Endodermal cell (in vitro differentiated cells): ENCODE measurements around the gene UBXN10. TPM values are rescaled to one million over a fixed set of nuclear protein-coding genes. Genes with fewer than 3 reads are reported as not detected.

Experiments
- DNase-seq: peaks from one replicate; pipeline ENCODE4 v3.0.0-alpha.2; 2017
- H3K27ac ChIP-seq: 2 replicates; pipeline ENCODE4 v1.5.1; 2013; ENCODE audit warnings: mild to moderate bottlenecking, low read depth, low read length, moderate library complexity
- H3K27me3 ChIP-seq: 2 replicates; pipeline ENCODE4 v1.6.1; 2013; ENCODE audit warnings: mild to moderate bottlenecking, low read length, moderate library complexity; ENCODE audit not compliant: insufficient read depth, control insufficient read depth, poor library complexity, severe bottlenecking
- H3K36me3 ChIP-seq: 2 replicates; pipeline ENCODE4 v1.7.0; 2013; ENCODE audit warnings: mild to moderate bottlenecking, low read length, moderate library complexity; ENCODE audit not compliant: control insufficient read depth, insufficient read depth
- H3K4me1 ChIP-seq: one replicate; pipeline ENCODE4 v1.7.0; 2013; ENCODE audit warnings: low read length; ENCODE audit not compliant: control insufficient read depth, insufficient read depth
- H3K4me3 ChIP-seq: 2 replicates; pipeline ENCODE4 v1.5.1; 2013; ENCODE audit warnings: mild to moderate bottlenecking, low read length, moderate library complexity
- H3K9ac ChIP-seq: 2 replicates; pipeline ENCODE4 v1.6.1; 2013; ENCODE audit warnings: mild to moderate bottlenecking, low read length, moderate library complexity; ENCODE audit not compliant: poor library complexity, severe bottlenecking; ENCODE audit errors: extremely low read depth
- H3K9me3 ChIP-seq: 2 replicates; pipeline ENCODE4 v1.6.1; 2013; ENCODE audit warnings: mild to moderate bottlenecking, low read length, moderate library complexity; ENCODE audit not compliant: control insufficient read depth
- H3K27ac Mint-ChIP-seq: 2 replicates; pipeline ENCODE4 v1.8.0; 2020; ENCODE audit warnings: mixed read lengths
- H3K27me3 Mint-ChIP-seq: 2 replicates; pipeline ENCODE4 v1.8.0; 2021; ENCODE audit warnings: mild to moderate bottlenecking, mixed read lengths; ENCODE audit not compliant: insufficient read depth
- H3K36me3 Mint-ChIP-seq: 2 replicates; pipeline ENCODE4 v1.8.0; 2020; ENCODE audit warnings: low read depth, mixed read lengths
- H3K4me1 Mint-ChIP-seq: 2 replicates; pipeline ENCODE4 v1.8.0; 2020; ENCODE audit warnings: mixed read lengths
- H3K4me3 Mint-ChIP-seq: 2 replicates; pipeline ENCODE4 v1.8.0; 2020; ENCODE audit warnings: mild to moderate bottlenecking, moderate library complexity, mixed read lengths
- H3K9me3 Mint-ChIP-seq: 2 replicates; pipeline ENCODE4 v1.8.0; 2020; ENCODE audit warnings: mild to moderate bottlenecking, mixed read lengths
- WGBS, 2 experiments: methylation state at CpG; one replicate each; pipeline versions ENCODE4 v1.1.5 to v1.1.7; 2013; ENCODE audit warnings: missing lambda C conversion rate in 2 of 2, mixed read lengths in 1 of 2; ENCODE audit not compliant: insufficient coverage in 1 of 2, insufficient read length in 1 of 2; 5-methylcytosine and 5-hydroxymethylcytosine counted together
- total RNA-seq, 2 donors: library from RNA; stranded (reverse); fragmentation: NEBNext Ultra II Directional in 1 of 2; extraction: Animal tissue kit (Norgen Biotek cat#: 25700) in 1 of 2; gene quantifications; 2 replicates in 1 of 2; 3 replicates in 1 of 2; pipeline ENCODE4 v1.2.1, GENCODE V29; 2021
- TF ChIP-seq, protein P1 (sequence below): fragments of 200-600 bp; sonication (generic); conservative IDR thresholded peaks from 2 replicates; pipeline ENCODE4 v1.5.0; 2021; ENCODE audit warnings: antibody characterized with exemption, mild to moderate bottlenecking

UBXN10 gene
- total RNA-seq, 2 donors from 2014 or later = 1.7 to 2.6 TPM

DNA sequence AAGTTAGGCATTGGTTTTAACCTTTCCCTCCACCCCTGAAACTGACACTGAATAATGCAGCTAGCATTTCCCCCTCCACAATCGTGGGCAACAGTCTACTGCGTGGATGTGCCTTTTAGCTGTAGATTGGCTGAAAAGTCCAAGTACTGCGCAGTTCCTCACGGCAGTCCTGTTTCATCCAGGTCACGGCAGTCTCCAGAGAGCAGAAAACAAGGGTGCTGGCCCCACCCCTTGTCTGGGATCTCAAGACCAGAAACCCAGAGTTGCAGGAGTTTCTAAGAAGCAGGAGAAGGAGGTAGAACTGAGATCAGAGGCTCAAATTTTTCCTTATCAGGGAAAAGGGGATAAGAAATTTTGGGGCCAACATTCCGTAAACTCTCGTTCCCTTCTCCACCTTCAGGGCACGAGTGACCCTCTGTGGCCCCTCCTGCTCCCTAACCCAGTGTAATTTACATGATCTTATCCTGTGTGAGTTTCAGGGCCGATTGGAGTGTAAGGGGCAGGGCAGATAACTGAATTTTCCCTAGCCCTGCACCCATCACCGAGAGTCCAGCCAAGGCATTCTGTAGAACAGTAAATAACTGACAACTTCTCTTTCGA, 26.3 kb downstream of the UBXN10 start:
- WGBS, 2 experiments = 74 to 79% methylated on average over 8 to 11 of the region's 11 CpGs
- Histone ChIP-seq H3K27me3 (peaks cover 30% of the 10 kb centered on the region), H3K9ac (no peak overlapping the region), H3K27ac (no peak overlapping the region), H3K4me1 (no peaks in the 10 kb centered on the region), H3K4me3 (no peak overlapping the region), H3K9me3 (no peaks in the 10 kb centered on the region), H3K36me3 (no peaks in the 10 kb centered on the region)
- Mint-ChIP-seq H3K4me1 (peaks cover 5% of the 10 kb centered on the region), H3K4me3 (no peak overlapping the region), H3K27me3 (peaks cover 24% of the 10 kb centered on the region), H3K9me3 (peaks cover 7% of the 10 kb centered on the region), H3K27ac (no peak overlapping the region), H3K36me3 (no peaks in the 10 kb centered on the region)
- TF ChIP-seq, protein P1, sequence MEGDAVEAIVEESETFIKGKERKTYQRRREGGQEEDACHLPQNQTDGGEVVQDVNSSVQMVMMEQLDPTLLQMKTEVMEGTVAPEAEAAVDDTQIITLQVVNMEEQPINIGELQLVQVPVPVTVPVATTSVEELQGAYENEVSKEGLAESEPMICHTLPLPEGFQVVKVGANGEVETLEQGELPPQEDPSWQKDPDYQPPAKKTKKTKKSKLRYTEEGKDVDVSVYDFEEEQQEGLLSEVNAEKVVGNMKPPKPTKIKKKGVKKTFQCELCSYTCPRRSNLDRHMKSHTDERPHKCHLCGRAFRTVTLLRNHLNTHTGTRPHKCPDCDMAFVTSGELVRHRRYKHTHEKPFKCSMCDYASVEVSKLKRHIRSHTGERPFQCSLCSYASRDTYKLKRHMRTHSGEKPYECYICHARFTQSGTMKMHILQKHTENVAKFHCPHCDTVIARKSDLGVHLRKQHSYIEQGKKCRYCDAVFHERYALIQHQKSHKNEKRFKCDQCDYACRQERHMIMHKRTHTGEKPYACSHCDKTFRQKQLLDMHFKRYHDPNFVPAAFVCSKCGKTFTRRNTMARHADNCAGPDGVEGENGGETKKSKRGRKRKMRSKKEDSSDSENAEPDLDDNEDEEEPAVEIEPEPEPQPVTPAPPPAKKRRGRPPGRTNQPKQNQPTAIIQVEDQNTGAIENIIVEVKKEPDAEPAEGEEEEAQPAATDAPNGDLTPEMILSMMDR = no peak
- no peak for DNase-seq

DNA sequence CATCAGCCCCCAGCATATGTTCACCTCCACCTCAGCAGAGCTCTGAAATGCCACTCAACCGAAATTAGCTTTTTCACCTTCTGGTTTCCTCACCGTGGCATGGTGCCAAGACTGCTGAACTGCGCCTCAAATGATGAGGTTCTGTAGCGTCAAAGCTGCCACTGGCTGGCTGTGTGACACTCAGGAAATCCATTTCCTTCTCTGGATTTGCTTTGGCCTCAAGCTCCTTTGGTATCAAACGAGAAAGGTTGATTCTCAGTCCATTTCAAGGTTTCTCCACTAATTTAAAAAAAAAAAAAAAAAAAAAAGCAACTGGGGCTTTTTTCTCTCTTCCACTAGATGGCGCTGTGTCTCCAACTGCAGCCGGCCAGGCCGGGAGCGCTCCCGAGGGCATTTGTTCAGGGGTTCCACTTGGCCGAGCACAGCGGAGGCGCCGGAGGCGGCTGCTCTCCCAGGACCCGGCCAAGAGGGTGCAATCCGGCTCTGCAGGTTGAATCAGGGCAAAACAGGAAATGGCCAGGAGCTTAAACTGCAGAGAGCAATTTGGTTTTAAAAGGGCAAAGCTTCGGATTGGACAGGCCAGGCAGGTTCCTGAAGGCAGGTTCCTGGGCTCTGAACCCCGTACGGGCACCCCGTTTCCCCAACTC, 26.9 kb downstream of the UBXN10 start:
- Mint-ChIP-seq H3K27ac (no peak overlapping the region), H3K4me1 (peaks cover 5% of the 10 kb centered on the region), H3K9me3 (peaks cover 7% of the 10 kb centered on the region), H3K27me3 (peaks cover 24% of the 10 kb centered on the region), H3K4me3 (no peak overlapping the region), H3K36me3 (no peaks in the 10 kb centered on the region)
- no peak overlapping the region for H3K4me3 ChIP-seq
- TF ChIP-seq, protein P1 = peak; percentile 90
- peaks cover 30% of the 10 kb centered on the region for H3K27me3 ChIP-seq
- no peaks in the 10 kb centered on the region for H3K9me3 ChIP-seq
- 30 to 35% methylated on average over 16 to 21 of the region's 21 CpGs for WGBS, 2 experiments
- H3K27ac ChIP-seq = no peak overlapping the region
- peak; percentile 94 for DNase-seq
- H3K4me1 ChIP-seq = no peaks in the 10 kb centered on the region
- H3K36me3 ChIP-seq = no peaks in the 10 kb centered on the region
- H3K9ac ChIP-seq = no peak overlapping the region

- H3K27ac Mint-ChIP-seq = no peak overlapping the region
- peaks cover 7% of the 10 kb centered on the region for H3K9me3 Mint-ChIP-seq
- Histone ChIP-seq H3K4me1 (no peaks in the 10 kb centered on the region), H3K27me3 (peaks cover 30% of the 10 kb centered on the region), H3K4me3 (no peak overlapping the region), H3K9ac (no peak overlapping the region), H3K36me3 (no peaks in the 10 kb centered on the region), H3K27ac (no peak overlapping the region), H3K9me3 (no peaks in the 10 kb centered on the region)
- TF ChIP-seq, protein P1 = no peak
- H3K27me3 Mint-ChIP-seq = peaks cover 19% of the 10 kb centered on the region
- peaks cover 5% of the 10 kb centered on the region for H3K4me1 Mint-ChIP-seq
- DNase-seq = no peak
- no peaks in the 10 kb centered on the region for H3K36me3 Mint-ChIP-seq
- H3K4me3 Mint-ChIP-seq = no peak overlapping the region
- WGBS, 2 experiments = 90 to 92% methylated on average over 5 to 6 of the region's 6 CpGs
Observed at GRCh38 chr1:20215716-20216115, 29.8 kb downstream of the UBXN10 start.
